GM12878 (cell line): ENCODE data around the gene CBFA2T3.

Experiments used
- CTCF ChIP-seq, 3 experiments: IDR thresholded peaks in 2 of 3; conservative IDR thresholded peaks in 1 of 3; 2 replicates each; pipeline ENCODE4 v1.5.1; 2011; ENCODE audit warnings: low read depth in 3 of 3, low read length in 3 of 3, mild to moderate bottlenecking in 3 of 3, control low read depth in 2 of 3, moderate library complexity in 2 of 3, inconsistent platforms in 1 of 3, mixed read lengths in 1 of 3; ENCODE audit not compliant: control insufficient read depth in 2 of 3, insufficient read depth in 1 of 3; ENCODE audit errors: extremely low read depth in 1 of 3
- EP300 ChIP-seq, 2 experiments: fragments of 150-350 bp in 1 of 2; IDR thresholded peaks; 2 replicates each; pipeline ENCODE4 v1.6.1; 2011 to 2012; ENCODE audit warnings: low read depth in 2 of 2, low read length in 2 of 2, borderline replicate concordance in 1 of 2, improper control_type of control experiment in 1 of 2, inconsistent platforms in 1 of 2; ENCODE audit not compliant: control insufficient read depth in 1 of 2
- NFXL1 ChIP-seq: fragments of 450-650 bp; IDR thresholded peaks from 2 replicates; pipeline ENCODE4 v1.6.1; 2017; ENCODE audit warnings: antibody characterized with exemption, mild to moderate bottlenecking, borderline replicate concordance
- POLR2AphosphoS5 ChIP-seq: IDR thresholded peaks from 2 replicates; pipeline ENCODE4 v1.6.1; 2011; ENCODE audit warnings: mild to moderate bottlenecking, low read length, inconsistent platforms
- TBL1XR1 ChIP-seq: IDR thresholded peaks from 2 replicates; pipeline ENCODE4 v1.6.1; 2012; ENCODE audit warnings: low read depth, low read length, improper control_type of control experiment

- TF ChIP-seq CTCF (IDR thresholded peaks at IDR 0.05 in 2 of 3, conservative IDR thresholded peaks at IDR 0.05 in 1 of 3; ENCODE audit: control insufficient read depth in 2 of 3, extremely low read depth in 1 of 3, insufficient read depth in 1 of 3, low read depth in 3 of 3, low read length in 3 of 3) (no peak), POLR2AphosphoS5 (no peak), NFXL1 (no peak), EP300 (IDR thresholded peaks at IDR 0.05; ENCODE audit: borderline replicate concordance in 1 of 2, control insufficient read depth in 1 of 2, low read depth in 2 of 2, low read length in 2 of 2) (no peak), TBL1XR1 (no peak)
Measured at GRCh38 chr16:88847654-88848053, 129.4 kb downstream of the CBFA2T3 start.
